NCI-H524 treated with DMSO at 0.1 percent for 48 hours (cell line): Measurements from ENCODE around the gene NUDT22.
A peak's percentile ranks its signal among the peaks of the same experiment; 100 is the strongest.

ENCODE experiments used
- DNase-seq: peaks from one replicate; lab custom pipeline; 2025; lab: John Stamatoyannopoulos, UW

Gene NUDT22

DNA sequence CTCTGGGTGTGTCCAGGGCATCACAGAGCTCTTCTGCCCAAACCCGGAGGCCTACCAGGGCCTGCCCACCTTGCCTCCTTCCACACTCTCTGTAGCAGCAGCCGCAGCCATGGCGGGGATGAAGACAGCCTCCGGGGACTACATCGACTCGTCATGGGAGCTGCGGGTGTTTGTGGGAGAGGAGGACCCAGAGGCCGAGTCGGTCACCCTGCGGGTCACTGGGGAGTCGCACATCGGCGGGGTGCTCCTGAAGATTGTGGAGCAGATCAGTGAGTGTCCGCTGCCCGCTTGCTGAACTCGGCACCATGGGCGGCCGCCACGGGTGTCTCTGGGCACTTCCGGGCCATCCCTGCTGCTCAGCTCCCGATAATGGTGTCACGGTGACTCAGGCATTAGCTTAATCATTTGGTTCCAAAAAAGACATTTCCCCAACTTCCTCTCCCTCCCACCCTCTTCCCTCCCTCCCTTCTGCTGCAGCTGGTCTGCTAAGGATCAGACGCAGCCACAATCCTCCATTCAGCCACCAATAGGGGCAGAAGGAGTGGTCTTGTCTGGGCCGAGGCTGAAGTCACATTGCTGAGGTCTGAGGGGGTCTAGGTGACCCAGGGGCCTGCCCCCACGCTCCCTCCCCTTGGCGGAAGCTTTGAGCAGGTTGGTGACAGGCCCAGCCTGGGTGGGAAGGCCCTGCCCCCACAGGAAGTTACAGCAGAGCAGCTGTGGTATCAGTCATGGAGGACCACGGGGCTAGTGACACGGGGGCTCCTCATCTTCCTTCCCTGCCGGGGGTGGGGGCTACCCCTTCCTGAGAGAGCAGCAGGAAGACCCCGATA is 18.6 kb upstream of the NUDT22 start:
- no peak for DNase-seq

DNA sequence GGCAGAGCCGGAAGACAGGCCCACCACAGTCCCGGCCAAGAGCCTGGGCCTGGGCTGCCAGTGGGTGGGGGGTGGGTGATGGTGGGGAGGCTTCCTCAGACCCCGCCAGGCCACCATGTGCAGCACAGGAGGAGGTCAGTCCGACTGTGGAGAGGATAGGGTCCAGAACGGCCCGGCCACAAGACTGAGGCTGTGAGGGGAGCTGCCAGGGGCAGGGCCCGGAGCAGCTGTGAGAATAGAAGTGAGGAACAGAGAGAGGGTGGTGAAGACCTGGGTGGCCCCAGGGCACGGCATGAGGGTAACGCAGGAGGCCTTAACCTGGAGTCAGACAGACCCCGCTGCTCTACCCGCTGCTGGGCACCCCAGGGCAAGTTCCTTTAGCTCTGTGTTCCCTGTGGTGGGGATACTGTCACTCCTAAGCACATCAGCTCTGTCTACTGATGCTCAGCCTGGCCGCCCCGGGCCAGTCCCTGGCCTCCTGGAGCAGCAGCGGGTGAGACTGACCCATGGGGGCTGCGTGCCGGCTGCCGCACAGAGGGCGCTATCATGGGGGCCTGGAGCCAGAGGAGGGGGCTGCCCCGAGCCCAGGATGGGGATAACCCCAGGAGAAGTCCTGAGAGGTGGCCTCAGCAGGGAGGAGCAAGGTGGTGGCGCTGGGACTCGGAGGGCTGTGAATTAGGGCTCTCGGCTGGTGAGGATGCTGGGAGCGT is 17.8 kb upstream of the NUDT22 start:
- DNase-seq = no peak

DNA sequence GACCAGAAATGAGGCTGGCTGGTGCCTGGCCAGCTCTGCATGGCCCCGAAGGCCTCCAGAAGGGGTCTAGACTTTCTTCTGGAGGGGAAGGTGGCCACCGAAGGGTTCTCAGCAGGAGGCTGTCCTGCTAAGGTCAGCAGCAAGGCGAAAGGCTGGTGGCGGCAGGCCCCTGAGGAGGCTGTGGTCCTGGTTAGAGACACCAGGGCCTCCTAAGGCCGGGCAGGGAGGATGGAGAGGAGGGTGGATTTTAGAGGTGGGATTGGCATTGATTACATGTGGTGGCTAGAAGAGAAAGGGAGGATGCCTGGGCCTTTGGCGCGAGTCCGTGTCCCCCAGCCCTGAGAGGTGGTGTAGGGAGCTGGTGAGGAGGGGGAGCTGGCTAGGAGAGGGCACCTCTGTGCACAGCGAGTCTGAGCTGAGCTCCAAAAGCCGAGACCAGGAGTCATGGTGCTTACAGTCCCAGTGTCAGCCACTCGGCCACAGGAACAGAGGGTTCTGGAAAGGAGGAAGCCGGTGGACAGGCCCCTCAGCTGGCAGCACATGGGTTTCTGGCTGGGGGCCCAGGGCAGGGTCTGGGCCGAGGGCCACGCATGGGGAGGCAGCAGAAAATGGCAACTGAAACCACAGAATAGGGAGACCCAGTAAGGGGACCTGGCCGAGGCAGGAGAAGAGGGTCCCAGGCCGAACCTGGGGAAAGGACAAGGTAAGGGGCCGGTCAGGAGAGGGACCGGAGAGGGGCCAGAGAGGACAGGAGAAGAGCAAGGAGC is 17.1 kb upstream of the NUDT22 start:
- DNase-seq = no peak

DNA sequence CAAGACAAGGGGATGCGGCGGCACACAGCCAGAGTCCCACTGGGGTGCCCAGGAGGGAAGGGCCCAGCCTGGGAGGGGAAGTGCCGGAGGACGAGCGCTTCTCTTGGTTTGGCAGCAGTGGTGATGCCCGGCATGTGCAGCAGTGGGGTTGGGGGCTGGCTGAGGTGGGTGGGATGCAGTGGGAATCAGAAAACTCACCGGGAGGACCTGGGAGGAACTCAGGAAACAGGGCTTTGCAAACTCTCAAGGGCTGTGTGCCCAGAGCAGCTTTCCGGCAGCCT is 16.6 kb upstream of the NUDT22 start:
- DNase-seq = no peak

DNA sequence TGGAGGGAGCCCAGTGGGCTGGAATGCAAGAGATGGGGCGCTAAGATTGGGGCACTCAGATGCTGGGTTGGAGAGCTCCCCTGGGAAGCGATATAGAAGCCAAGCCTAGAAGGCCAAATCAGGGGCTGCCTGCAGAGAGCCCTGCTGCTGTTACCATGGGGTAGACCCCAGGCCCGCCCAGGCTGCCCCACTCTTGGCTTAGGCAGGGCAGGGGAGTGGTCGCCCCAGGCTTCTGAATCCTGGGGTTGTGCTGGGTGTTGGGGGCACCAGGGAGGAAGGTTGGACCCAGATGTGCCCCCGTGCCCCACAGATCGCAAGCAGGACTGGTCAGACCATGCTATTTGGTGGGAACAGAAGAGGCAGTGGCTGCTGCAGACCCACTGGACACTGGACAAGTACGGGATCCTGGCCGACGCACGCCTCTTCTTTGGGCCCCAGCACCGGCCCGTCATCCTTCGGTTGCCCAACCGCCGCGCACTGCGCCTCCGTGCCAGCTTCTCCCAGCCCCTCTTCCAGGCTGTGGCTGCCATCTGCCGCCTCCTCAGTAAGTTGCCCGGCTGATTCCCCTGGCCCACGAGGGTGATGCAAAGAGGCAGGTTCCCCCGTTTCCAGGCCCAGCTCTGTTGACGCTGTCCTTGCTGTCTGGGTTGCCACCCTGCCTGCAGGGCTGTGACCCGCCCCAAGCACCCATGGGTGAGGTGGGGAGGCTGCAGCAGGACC is 15.6 kb upstream of the NUDT22 start:
- no peak for DNase-seq

DNA sequence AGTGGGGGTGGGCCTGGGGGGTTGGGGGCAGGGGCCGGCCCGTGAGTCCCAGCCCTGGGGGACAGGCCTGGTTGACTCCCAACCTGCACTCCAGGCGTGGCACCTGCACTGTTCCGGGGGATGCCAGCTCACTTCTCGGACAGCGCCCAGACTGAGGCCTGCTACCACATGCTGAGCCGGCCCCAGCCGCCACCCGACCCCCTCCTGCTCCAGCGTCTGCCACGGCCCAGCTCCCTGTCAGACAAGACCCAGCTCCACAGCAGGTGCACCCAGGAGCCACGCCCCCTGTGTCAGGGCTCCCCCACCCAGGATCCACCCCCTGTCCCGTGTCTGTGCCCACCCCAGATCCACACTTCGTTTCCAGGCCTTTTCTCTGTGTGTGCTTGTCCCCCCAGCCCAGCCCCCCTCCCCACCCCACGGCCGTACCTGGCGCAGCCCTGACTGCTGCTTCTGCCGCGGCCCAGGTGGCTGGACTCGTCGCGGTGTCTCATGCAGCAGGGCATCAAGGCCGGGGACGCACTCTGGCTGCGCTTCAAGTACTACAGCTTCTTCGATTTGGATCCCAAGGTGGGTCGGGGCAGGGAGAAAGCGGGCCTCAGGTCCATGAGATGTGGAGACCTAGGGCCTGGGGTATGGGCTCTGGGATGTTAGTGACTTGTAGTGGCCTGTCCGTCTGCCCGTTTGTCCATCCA is 14.7 kb upstream of the NUDT22 start:
- no peak for DNase-seq

DNA sequence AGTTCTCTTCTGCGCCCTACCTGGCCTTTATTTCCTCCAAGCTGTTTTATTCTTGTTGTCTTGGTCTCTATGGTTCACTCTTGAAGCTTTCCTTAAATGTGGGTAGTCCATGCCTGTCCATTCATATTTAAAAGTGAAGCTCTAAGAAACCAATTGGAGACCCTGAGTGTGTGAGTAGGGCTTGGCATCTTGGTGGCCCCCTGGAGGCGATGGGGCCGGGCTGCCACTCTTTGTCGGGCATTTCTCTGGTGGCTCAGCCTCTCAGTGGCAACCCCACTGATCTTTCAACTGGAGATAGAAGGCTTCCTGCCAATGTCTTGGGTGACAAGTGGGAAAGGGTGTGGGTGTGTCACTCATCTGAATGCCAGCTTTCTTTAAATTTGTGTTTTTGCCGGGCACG is 9.2 kb upstream of the NUDT22 start:
- no peak for DNase-seq

DNA sequence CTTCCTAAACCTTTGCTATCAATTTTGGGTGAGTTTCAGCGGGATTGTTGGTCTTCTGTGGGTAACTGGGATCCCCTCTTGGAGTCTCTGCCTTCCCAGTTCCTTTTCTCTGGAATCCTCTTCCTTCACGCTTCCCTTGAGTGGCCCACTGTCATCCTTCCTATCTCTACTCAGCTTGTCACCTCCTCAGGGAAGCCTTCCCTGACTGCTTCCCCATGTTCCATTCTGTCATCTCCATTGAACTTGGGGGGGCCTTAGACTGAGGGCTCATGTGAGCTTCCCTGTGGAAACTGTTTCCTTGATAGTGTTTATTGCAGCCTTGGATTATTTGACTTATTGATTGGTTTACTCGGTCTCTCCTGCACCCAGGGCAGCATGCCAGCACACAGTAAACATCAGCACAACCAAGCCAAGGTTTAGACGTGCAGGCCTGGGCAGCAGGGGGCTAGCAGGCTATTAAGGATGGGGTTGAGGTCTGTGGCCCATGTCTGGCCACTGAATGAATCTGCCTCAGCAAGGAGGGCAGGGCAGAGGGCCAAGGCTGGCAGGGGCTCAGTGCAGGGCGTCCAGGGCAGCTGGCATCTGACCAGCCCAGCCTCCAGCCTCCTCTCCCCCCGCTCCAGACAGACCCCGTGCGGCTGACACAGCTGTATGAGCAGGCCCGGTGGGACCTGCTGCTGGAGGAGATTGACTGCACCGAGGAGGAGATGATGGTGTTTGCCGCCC is 7.3 kb upstream of the NUDT22 start:
- no peak for DNase-seq

DNA sequence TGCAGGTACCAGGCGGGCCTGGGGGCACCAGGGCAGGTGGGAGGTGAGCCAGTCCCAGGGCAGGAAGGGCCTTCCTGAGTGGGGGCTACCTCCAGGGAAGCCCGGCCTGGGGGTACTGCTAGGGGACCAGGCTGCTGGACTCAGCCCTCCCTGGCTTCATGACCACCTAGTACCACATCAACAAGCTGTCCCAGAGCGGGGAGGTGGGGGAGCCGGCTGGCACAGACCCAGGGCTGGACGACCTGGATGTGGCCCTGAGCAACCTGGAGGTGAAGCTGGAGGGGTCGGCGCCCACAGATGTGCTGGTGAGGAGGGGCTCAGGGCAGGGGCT is 6.8 kb upstream of the NUDT22 start:
- no peak for DNase-seq

DNA sequence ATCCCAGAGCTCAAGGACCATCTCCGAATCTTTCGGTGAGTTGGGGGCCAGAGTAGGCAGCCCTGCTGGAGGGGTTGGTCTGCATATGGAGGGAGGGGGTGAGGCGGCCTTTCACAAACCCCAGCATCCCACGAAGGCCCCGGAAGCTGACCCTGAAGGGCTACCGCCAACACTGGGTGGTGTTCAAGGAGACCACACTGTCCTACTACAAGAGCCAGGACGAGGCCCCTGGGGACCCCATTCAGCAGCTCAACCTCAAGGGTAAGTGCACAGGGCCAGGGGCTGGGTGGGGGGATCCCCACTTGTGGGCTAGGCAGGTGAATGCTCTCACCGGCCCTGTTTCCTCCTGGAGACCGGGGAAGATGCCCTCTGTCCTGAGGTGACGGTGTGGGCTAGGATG is 6.3 kb upstream of the NUDT22 start:
- DNase-seq = no peak

DNA sequence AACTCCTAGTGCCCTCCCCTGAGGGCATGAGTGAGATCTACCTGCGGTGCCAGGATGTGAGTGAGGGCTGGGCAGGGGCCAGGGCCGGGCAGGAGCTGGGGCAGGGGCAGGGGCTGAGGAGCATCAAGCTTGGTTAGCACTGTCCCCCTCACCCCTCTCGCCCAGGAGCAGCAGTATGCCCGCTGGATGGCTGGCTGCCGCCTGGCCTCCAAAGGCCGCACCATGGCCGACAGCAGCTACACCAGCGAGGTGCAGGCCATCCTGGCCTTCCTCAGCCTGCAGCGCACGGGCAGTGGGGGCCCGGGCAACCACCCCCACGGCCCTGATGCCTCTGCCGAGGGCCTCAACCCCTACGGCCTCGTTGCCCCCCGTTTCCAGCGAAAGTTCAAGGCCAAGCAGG is 5.8 kb upstream of the NUDT22 start:
- DNase-seq = no peak

DNA sequence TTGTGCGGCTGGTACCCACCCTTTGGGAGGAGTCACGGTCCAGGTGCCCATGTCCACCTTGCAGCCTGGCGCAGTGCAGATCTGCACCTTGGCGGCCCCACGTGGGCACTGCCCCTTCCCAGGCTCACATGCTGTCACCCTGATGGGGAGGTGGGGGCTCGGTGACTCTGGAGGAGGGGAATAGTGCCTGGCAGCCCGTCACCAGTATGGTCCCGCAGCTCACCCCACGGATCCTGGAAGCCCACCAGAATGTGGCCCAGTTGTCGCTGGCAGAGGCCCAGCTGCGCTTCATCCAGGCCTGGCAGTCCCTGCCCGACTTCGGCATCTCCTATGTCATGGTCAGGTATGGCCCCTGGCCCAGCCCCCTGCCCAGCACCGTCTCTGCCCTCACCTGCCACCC is 5.3 kb upstream of the NUDT22 start:
- no peak for DNase-seq

DNA sequence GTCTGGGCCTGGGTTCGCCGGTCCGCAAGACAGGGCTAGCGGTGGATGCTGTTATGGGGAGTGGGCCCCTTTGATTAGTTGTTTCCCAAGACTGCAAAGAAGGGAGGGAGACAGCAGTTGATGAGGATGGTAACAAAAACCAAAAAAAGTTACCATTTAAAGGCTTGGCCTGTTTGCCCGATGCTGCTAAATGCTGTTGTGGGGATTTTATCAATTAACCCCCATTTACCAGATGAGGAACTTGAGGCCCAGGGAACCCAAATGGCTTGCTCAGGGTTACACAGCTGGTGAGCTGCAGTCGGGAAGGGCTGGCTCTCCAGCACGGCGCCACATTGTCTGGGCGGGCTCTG is 3.4 kb upstream of the NUDT22 start:
- DNase-seq = no peak

DNA sequence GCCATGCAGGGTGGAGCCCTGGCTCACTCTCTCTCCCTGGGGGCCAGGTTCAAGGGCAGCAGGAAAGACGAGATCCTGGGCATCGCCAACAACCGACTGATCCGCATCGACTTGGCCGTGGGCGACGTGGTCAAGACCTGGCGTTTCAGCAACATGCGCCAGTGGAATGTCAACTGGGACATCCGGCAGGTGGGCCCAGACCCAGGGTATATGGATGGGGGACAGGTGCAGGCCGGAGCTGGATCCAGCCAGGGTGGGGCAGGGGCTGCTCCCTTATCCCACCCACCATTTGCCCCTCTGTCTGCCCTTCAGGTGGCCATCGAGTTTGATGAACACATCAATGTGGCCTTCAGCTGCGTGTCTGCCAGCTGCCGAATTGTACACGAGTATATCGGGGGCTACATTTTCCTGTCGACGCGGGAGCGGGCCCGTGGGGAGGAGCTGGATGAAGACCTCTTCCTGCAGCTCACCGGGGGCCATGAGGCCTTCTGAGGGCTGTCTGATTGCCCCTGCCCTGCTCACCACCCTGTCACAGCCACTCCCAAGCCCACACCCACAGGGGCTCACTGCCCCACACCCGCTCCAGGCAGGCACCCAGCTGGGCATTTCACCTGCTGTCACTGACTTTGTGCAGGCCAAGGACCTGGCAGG is 2.9 kb upstream of the NUDT22 start:
- DNase-seq = peak; percentile 22

DNA sequence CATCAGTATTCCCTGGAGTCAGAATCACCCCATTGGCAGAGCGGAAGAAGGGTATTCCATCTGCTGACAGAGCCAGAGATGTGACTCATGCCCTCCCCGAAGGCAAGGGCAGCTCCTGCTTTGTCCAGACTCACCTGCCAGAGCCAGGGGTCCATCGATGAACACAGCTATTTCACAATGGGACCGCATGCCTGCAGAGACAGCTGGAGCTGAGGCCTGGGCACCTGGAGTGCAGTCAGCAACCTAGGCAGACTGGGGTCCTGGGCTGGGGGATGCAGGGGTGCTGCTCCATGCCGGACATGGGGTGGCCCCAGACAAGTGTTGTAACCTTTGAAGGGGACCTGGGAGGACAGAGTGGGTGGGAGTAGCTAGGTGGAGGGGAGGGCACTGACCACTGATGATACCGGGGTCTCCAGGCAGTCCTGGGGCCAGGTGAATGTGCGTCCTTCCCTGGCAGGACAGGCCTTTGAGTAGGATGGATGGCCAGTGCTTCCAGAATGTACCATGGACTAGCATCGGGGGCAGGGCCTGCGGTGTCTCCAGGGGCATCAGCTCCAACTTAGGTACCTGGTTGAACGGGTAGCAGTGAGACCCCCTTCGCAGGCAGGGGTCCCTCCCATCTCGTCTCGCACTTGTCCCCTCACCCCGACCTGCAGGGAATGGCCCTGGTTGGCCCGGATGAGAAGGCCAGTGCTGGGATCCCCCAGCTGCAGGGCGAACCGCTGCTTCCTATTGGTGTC is 1.8 kb upstream of the NUDT22 start:
- DNase-seq = no peak

DNA sequence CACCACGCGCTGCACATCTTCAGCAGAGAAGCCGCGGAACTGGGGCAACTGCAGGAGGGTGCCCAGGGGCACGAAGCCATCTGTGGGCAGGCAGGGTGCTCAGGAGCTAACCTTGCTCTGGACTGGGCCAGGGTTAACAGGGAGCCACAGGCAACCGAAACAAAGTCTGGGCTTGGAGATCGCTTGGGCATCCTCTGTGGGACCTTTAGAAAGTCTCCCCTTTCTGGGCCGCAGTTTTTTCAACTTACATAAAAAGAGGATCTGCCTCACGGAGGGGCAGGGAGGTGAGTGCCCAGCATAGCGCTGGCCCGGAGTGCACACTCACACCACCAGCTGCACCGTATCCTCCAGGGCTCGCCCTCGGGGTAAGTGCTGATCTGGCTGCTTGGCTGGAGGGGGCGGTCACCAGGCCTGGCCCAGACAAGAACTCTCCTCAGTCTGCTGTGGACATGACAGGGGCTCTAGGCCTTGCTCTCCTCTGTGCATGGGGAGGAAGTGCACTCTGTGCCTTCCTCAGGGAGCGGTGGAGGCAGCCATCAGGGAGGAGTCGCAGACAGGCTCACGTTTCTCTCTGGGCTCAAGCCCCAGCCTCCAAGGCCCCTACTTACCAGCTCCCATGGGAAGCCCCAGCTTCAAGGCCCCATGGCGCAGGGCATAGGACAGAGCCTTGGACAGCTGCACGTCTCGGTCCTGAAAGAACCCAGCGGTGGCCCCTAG is 1.0 kb upstream of the NUDT22 start:
- no peak for DNase-seq

DNA sequence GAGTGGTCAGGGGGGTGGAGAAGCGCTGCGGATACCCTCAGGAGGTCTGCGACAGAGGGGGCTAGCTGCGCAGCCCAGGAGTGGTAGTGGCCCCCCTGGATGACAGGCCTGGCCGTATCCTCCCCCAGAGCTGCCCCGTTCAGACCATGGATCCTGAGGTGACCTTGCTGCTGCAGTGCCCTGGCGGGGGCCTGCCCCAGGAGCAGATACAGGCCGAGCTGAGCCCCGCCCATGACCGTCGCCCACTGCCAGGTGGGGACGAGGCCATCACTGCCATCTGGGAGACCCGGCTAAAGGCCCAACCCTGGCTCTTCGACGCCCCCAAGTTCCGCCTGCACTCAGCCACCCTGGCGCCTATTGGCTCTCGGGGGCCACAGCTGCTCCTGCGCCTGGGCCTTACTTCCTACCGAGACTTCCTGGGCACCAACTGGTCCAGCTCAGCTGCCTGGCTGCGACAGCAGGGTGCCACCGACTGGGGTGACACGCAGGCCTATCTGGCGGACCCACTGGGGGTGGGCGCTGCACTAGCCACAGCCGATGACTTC is 505 bp downstream of the NUDT22 start:
- peak; percentile 54 for DNase-seq

DNA sequence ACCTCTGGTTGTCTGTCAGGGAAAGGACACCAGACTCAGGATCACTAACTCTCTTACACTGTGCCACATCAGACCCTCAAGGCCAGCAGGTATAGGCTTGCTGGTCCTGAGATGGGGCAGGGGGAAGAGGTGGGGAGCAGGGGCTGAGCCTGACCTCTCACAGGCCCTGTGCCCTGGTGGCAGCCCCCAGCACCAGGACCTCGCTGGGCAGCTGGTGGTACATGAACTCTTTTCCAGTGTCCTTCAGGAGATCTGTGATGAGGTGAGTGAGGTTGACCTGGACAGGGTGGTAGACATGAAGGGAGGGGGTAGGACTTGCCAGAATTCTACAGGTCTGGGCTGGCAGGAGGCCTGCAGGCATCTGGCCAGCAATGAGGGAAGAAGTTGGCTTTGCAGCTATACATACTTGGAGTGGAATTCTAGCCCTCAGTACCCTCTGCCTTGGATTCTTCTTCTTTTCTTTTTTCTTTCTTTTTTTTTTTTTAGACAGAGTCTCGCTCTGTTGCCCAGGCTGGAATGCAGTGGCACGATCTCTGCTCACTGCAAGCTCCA is 1.4 kb downstream of the NUDT22 start:
- no peak for DNase-seq
